ENCODE measurements around the gene SEMA4D. TPM values are rescaled to one million over a fixed set of nuclear protein-coding genes. Genes with fewer than 3 reads are reported as not detected.
"Not testable (repeated sequence)": the region's sequence is repeated elsewhere in the genome, so short reads cannot be mapped to it uniquely, and the experiment has no call there.

The SEMA4D gene
- total and polyA plus RNA-seq, 12 donors: 2.3 to 51.0 (median 20.2) TPM

DNA sequence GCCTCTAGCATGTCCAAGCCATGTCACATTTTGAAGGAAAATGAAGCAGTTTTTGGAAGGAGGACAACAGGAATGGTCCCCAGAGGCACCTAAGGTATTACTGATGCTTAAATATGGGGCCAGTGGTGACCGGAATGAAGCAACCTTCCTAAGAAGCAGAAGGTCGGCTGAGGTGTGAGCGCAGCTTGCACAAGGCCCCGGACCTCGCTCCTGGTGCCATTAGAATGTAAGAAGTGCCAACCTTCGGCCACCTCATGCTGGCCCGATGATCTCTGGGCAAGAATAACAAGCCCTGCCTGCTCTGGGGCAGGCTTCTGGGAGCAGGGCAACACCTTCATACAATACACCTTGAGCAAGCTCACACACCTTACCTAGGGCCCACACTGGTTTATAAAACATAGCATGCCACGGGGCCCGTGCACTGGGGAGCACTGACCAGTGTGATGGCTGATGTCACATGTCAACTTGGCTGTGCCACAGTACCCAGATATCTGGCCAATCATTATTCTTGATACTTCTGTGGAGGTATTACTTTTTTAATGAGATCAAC, 21.9 kb downstream of the SEMA4D start:
- no peak for TF ChIP-seq CTCF (IDR thresholded peaks at IDR 0.05)
- peak overlapping the region in 1 of 10 donors; percentile 5 for H3K27ac ChIP-seq
- DNase-seq: no peak
- no peaks in the 10 kb centered on the region for H3K27me3 ChIP-seq
- peaks cover 4 to 51% (median 21%) of the 10 kb centered on the region in 9 donors for H3K4me1 ChIP-seq
- H3K4me3 ChIP-seq: no peak overlapping the region
- H3K9me3 ChIP-seq: peaks cover 0 to 6% (median 0%) of the 10 kb centered on the region in 11 donors
- no peak for ATAC-seq
- peaks cover 0 to 7% (median 0%) of the 10 kb centered on the region in 9 donors for H3K36me3 ChIP-seq
- intact Hi-C loops (cut with DNase I): no loop called here
- 94 to 96% methylated on average over 9 of the region's 9 CpGs for WGBS, 2 donors

GRCh38 chr9:89474939-89475338, 23.0 kb downstream of the SEMA4D start:
- TF ChIP-seq CTCF (IDR thresholded peaks at IDR 0.05): no peak
- H3K27ac ChIP-seq: peak overlapping the region in 1 of 10 donors; percentile 6
- H3K36me3 ChIP-seq: peaks cover 0 to 7% (median 0%) of the 10 kb centered on the region in 9 donors
- WGBS, 2 donors: 87 to 90% methylated on average over 3 of the region's 3 CpGs
- no peak for ATAC-seq
- peaks cover 0 to 6% (median 0%) of the 10 kb centered on the region in 11 donors for H3K9me3 ChIP-seq
- DNase-seq: no peak
- intact Hi-C loops (cut with DNase I): no loop called here
- H3K4me1 ChIP-seq: peaks cover 4 to 59% (median 21%) of the 10 kb centered on the region in 9 donors
- H3K27me3 ChIP-seq: no peaks in the 10 kb centered on the region
- no peak overlapping the region for H3K4me3 ChIP-seq

GRCh38 chr9:89473762-89474469, 24.0 kb downstream of the SEMA4D start:
- ATAC-seq: no peak
- Histone ChIP-seq H3K36me3 (peaks cover 0 to 7% (median 0%) of the 10 kb centered on the region in 9 donors), H3K27ac (no peak overlapping the region), H3K9me3 (peaks cover 0 to 2% (median 0%) of the 10 kb centered on the region in 11 donors), H3K4me1 (peaks cover 4 to 65% (median 21%) of the 10 kb centered on the region in 9 donors), H3K4me3 (no peak overlapping the region), H3K27me3 (no peaks in the 10 kb centered on the region)
- no peak for TF ChIP-seq CTCF (IDR thresholded peaks at IDR 0.05)
- intact Hi-C loops (cut with DNase I): no loop called here
- WGBS, 2 donors: 89 to 91% methylated on average over 7 of the region's 7 CpGs
- no peak for DNase-seq

DNA sequence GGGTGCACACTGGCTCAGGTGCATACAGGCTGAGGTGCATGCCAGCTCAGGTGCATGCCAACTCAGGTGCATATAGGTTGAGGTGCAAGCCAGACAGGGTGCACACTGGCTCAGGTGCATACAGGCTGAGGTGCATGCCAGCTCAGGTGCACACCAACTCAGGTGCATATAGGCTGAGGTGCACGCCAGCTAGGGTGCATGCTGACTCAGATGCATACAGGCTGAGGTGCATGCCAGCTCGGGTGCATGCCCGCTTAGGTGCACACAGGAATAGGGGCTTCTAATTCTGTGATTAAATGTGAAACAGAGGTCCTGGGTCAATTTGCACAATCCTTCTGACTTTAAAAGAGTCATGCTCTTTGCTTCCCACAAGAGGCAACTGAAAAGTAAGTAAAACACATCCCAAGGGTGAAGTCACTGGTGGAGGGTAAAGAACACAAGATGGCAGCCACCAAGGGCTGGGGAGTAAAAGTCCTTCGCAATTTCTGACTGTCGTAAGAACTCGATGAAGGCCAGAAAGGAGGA, 26.1 kb downstream of the SEMA4D start:
- peaks cover 0 to 67% (median 5%) of the 10 kb centered on the region in 9 donors for H3K4me1 ChIP-seq

More for the DNA sequence above, 26.1 kb downstream of the SEMA4D start:
- intact Hi-C loops (cut with DNase I); H3K27me3 ChIP-seq; ATAC-seq; DNase-seq; H3K9me3 ChIP-seq; H3K27ac ChIP-seq; H3K36me3 ChIP-seq; H3K4me3 ChIP-seq: not testable (repeated sequence)
- 94 to 97% methylated on average over 6 of the region's 6 CpGs for WGBS, 2 donors

All from heart right ventricle (tissue), 16 donors.